HepG2 (cell line): ENCODE measurements around the gene BRPF1. TPM values are rescaled to one million over a fixed set of nuclear protein-coding genes. Genes with fewer than 3 reads are reported as not detected.

Experiments
- ARNT2 ChIP-seq: sonication (generic); formaldehyde crosslinking; IDR thresholded peaks from 2 replicates; pipeline ENCODE4 v1.8.0; 2022; ENCODE audit warnings: mild to moderate bottlenecking, low read depth, missing genetic modification reagents, moderate library complexity
- BCL3 ChIP-seq: sonication (generic); formaldehyde crosslinking; IDR thresholded peaks from 2 replicates; pipeline ENCODE4 v1.5.1; 2020; ENCODE audit warnings: mild to moderate bottlenecking, missing genetic modification reagents, moderate library complexity
- ELF3 ChIP-seq: IDR thresholded peaks from 2 replicates; pipeline ENCODE4 v1.6.1; 2016; ENCODE audit warnings: missing genetic modification reagents, missing compliant biosample characterization
- GABPA ChIP-seq, 2 experiments: IDR thresholded peaks; 2 replicates each; pipeline ENCODE4 v1.6.1; 2011 to 2016; ENCODE audit warnings: low read depth in 2 of 2, low read length in 1 of 2, missing biosample characterization in 1 of 2, missing genetic modification characterization in 1 of 2
- GABPB1 ChIP-seq: IDR thresholded peaks from 2 replicates; pipeline ENCODE4 v1.6.1; 2016; ENCODE audit warnings: mild to moderate bottlenecking, missing genetic modification reagents, moderate library complexity, missing compliant biosample characterization
- HNRNPK ChIP-seq: fragments of 200-400 bp; formaldehyde crosslinking; IDR thresholded peaks from 2 replicates; pipeline ENCODE4 v1.6.1; 2018; ENCODE audit warnings: low read length, low read depth, moderate library complexity, mild to moderate bottlenecking; ENCODE audit not compliant: poor library complexity, severe bottlenecking
- HNRNPL ChIP-seq: fragments of 200-400 bp; formaldehyde crosslinking; IDR thresholded peaks from 2 replicates; pipeline ENCODE4 v1.6.1; 2017; ENCODE audit warnings: mild to moderate bottlenecking, low read depth, low read length
- KLF16 ChIP-seq, 2 experiments: sonication (generic) in 1 of 2; formaldehyde crosslinking in 1 of 2; IDR thresholded peaks; 2 replicates each; pipeline versions ENCODE4 v1.6.1 to v1.8.0; 2016 to 2023; ENCODE audit warnings: missing genetic modification reagents in 2 of 2, missing compliant biosample characterization in 1 of 2
- POLR2AphosphoS5 ChIP-seq: IDR thresholded peaks from 2 replicates; pipeline ENCODE4 v1.6.1; 2012; ENCODE audit warnings: low read depth, low read length
- PRDM15 ChIP-seq: sonication (generic); formaldehyde crosslinking; IDR thresholded peaks from 2 replicates; pipeline ENCODE4 v1.4.0; 2020; ENCODE audit warnings: missing genetic modification reagents
- RFX5 ChIP-seq: IDR thresholded peaks from 2 replicates; pipeline ENCODE4 v1.6.1; 2011; ENCODE audit warnings: low read depth, low read length, improper control_type of control experiment
- SPEN ChIP-seq: sonication (generic); formaldehyde crosslinking; IDR thresholded peaks from 2 replicates; pipeline ENCODE4 v1.5.1; 2020; ENCODE audit warnings: low read depth, mild to moderate bottlenecking, missing genetic modification reagents
- TFAP4 ChIP-seq: sonication (generic); IDR thresholded peaks from 2 replicates; pipeline ENCODE4 v1.6.1; 2016; ENCODE audit warnings: low read depth, borderline replicate concordance
- ZBTB10 ChIP-seq: sonication (generic); formaldehyde crosslinking; IDR thresholded peaks from 2 replicates; pipeline ENCODE4 v1.4.0; 2020; ENCODE audit warnings: missing genetic modification reagents, borderline replicate concordance
- ZFP82 ChIP-seq: sonication (generic); formaldehyde crosslinking; IDR thresholded peaks from 2 replicates; pipeline ENCODE4 v1.5.1; 2020; ENCODE audit warnings: mild to moderate bottlenecking, missing genetic modification reagents, borderline replicate concordance
- ZNF354B ChIP-seq: sonication (generic); formaldehyde crosslinking; IDR thresholded peaks from 2 replicates; pipeline ENCODE4 v1.8.0; 2022; ENCODE audit warnings: mild to moderate bottlenecking, missing genetic modification reagents
- ZNF740 ChIP-seq: sonication (generic); formaldehyde crosslinking; IDR thresholded peaks from 2 replicates; pipeline ENCODE4 v1.4.0; 2020; ENCODE audit warnings: missing genetic modification reagents
- ZSCAN9 ChIP-seq: IDR thresholded peaks from 2 replicates; pipeline ENCODE4 v1.6.1; 2016; ENCODE audit warnings: borderline replicate concordance
- polyA plus RNA-seq, 8 experiments: library from polyadenylated mRNA; depleted of rRNA in 3 of 8; stranded (reverse) in 7 of 8; unstranded in 1 of 8; fragments of >200 nt; fragmentation: Illumina TruSeq in 4 of 8; extraction: Trizol in 4 of 8; gene quantifications; 2 replicates each; pipeline versions ENCODE4 v1.2.1 to v1.2.3, GENCODE V29; 2011 to 2016; ENCODE audit warnings: low read depth in 4 of 8, missing spikeins in 1 of 8, mixed read lengths in 1 of 8; ENCODE audit not compliant: insufficient read depth in 1 of 8
- total RNA-seq, 5 experiments: library from RNA; depleted of rRNA; stranded (reverse); fragments of >200 nt; fragmentation: Illumina TruSeq; extraction: Trizol; gene quantifications; 2 replicates each; pipeline ENCODE4 v1.2.3, GENCODE V29; 2016; ENCODE audit warnings: low read depth in 1 of 5

BRPF1 gene
- total and polyA plus RNA-seq, 2 of the 13 experiments (the other 11 are each of a cell fraction or from before 2014, with no cell fraction given), result 7.3 to 10.0 TPM

- TF ChIP-seq POLR2AphosphoS5 (no peak), RFX5 (no peak), ZSCAN9 (CRISPR knock-in tag) (peak; percentile 48; the same call in 1 of the 2 replicates), GABPB1 (CRISPR knock-in tag) (no peak; the same call in 1 of the 2 replicates), GABPA (IDR thresholded peaks at IDR 0.05; ENCODE audit: low read depth, low read length) (no peak), GABPA (CRISPR knock-in tag; IDR thresholded peaks at IDR 0.05; ENCODE audit: low read depth) (peak; percentile 42; the same call in 1 of the 2 replicates), ELF3 (peak; percentile 52), SPEN (CRISPR knock-in tag) (no peak), HNRNPK (no peak), ZNF354B (no peak), ZFP82 (no peak), BCL3 (CRISPR knock-in tag) (no peak), HNRNPL (no peak), ARNT2 (CRISPR knock-in tag) (no peak), KLF16 (CRISPR knock-in tag; IDR thresholded peaks at IDR 0.05) (peak in 1 of 2 experiments; percentile 59; a peak in 2 of 4 replicates), ZNF740 (no peak), TFAP4 (no peak; the same call in 1 of the 2 replicates), PRDM15 (CRISPR knock-in tag) (no peak), ZBTB10 (no peak)
These were observed 15.6 kb upstream of the BRPF1 start (continued) for GRCh38 chr3:9715764-9716437.
